C4-2B (cell line): Measurements from ENCODE around the gene SCMH1.

ENCODE experiments used
- CTCF ChIP-seq: fragments of 450-650 bp; conservative IDR thresholded peaks from 2 replicates; pipeline ENCODE4 v1.5.1; 2017; ENCODE audit warnings: mild to moderate bottlenecking
- ZFX ChIP-seq: fragments of 450-650 bp; IDR thresholded peaks from 2 replicates; pipeline ENCODE4 v1.6.1; 2017

- TF ChIP-seq CTCF (no peak), ZFX (no peak)
Observed at GRCh38 chr1:41171266-41171874, 70.7 kb downstream of the SCMH1 start.
